ENCODE data around the gene AFF3. TPM values are rescaled to one million over a fixed set of nuclear protein-coding genes. Genes with fewer than 3 reads are reported as not detected.

Gene AFF3
- total RNA-seq, 1 experiment from 2014 or later: 0.22 TPM

DNA sequence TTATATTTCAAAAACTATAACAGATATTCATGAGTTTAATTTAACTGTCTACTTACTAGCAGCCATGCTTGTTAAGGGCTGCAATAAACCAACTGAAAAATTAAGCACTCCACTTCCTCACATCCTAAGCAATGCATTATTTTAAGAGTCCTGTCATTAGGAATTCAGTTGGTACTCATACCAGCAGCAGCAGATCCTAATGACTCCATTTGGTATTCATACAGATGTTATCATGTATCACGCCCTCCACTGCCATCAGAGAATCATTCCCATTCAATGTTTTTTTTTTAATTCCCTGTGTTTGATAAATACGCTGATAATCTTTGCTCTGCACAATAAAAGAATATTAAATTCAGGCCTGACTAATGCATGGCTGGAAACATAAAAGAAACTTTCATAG, 236.8 kb downstream of the AFF3 start:
- no peaks in the 10 kb centered on the region for H3K36me3 Mint-ChIP-seq (ENCODE audit: insufficient read depth in 1 of 3, low read depth in 3 of 3)
- Histone ChIP-seq H2BK20ac (ENCODE audit: low read depth, low read length, poor library complexity, severe bottlenecking) (no peak overlapping the region), H2BK15ac (ENCODE audit: low read depth, low read length) (no peak overlapping the region), H2AK5ac (ENCODE audit: insufficient read length, low read length) (no peak overlapping the region), H3T11ph (ENCODE audit: low read length) (no peak overlapping the region), H3K18ac (ENCODE audit: insufficient read length, low read depth, low read length) (no peak overlapping the region), H2AFZ (ENCODE audit: low read length) (no peak overlapping the region), H2BK5ac (ENCODE audit: insufficient read length, low read length) (no peak overlapping the region), H2BK120ac (ENCODE audit: low read depth, low read length, poor library complexity, severe bottlenecking) (no peak overlapping the region), H3K79me2 (ENCODE audit: insufficient read depth, low read length) (no peaks in the 10 kb centered on the region), H4K5ac (ENCODE audit: insufficient read length, low read depth, low read length) (no peak overlapping the region), H3K27me3 (ENCODE audit: insufficient read depth, low read length) (no peaks in the 10 kb centered on the region; the same call in 1 of the 2 replicates), H3K9ac (ENCODE audit: extremely low read depth, insufficient read length, low read length) (no peak overlapping the region), H3K27ac (ENCODE audit: insufficient read length, low read depth, low read length) (no peak overlapping the region), H3K4ac (ENCODE audit: low read depth, low read length) (no peak overlapping the region), H3K4me2 (ENCODE audit: insufficient read depth, insufficient read length, low read length) (no peak overlapping the region), H3K14ac (ENCODE audit: insufficient read depth, low read length) (no peak overlapping the region), H4K20me1 (ENCODE audit: control insufficient read depth, insufficient read depth, insufficient read length) (no peaks in the 10 kb centered on the region), H4K8ac (replicated peaks; ENCODE audit: insufficient read length, low read depth, low read length) (no peak overlapping the region), H3K9me3 (ENCODE audit: control insufficient read depth, low read depth, low read length) (no peaks in the 10 kb centered on the region), H2BK12ac (ENCODE audit: insufficient read length, low read depth, low read length) (no peak overlapping the region), H3K56ac (ENCODE audit: insufficient read length, low read depth, low read length) (no peak overlapping the region), H3K79me1 (ENCODE audit: insufficient read depth, low read depth, low read length, poor library complexity, severe bottlenecking) (no peaks in the 10 kb centered on the region), H3K23me2 (ENCODE audit: insufficient read length, low read depth, low read length, poor library complexity, severe bottlenecking) (no peaks in the 10 kb centered on the region), H4K91ac (ENCODE audit: insufficient read length, low read depth, low read length) (no peak overlapping the region), H3K4me1 (ENCODE audit: insufficient read depth, low read length) (no peaks in the 10 kb centered on the region), H3K23ac (ENCODE audit: insufficient read length, low read depth, low read length) (no peak overlapping the region)
- H3K27ac Mint-ChIP-seq: no peak overlapping the region
- no CpG with 5 or more reads among the region's 2 CpGs for WGBS (ENCODE audit: extremely low coverage, insufficient read length, low lambda C conversion rate)
- H3K27me3 Mint-ChIP-seq (ENCODE audit: low read depth): no peaks in the 10 kb centered on the region; the same call in 1 of the 2 replicates
- DNase-seq: no peak
- TF ChIP-seq, protein P1, sequence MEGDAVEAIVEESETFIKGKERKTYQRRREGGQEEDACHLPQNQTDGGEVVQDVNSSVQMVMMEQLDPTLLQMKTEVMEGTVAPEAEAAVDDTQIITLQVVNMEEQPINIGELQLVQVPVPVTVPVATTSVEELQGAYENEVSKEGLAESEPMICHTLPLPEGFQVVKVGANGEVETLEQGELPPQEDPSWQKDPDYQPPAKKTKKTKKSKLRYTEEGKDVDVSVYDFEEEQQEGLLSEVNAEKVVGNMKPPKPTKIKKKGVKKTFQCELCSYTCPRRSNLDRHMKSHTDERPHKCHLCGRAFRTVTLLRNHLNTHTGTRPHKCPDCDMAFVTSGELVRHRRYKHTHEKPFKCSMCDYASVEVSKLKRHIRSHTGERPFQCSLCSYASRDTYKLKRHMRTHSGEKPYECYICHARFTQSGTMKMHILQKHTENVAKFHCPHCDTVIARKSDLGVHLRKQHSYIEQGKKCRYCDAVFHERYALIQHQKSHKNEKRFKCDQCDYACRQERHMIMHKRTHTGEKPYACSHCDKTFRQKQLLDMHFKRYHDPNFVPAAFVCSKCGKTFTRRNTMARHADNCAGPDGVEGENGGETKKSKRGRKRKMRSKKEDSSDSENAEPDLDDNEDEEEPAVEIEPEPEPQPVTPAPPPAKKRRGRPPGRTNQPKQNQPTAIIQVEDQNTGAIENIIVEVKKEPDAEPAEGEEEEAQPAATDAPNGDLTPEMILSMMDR (conservative IDR thresholded peaks at IDR 0.05): no peak
- H3K4me3 Mint-ChIP-seq: no peak overlapping the region
- H3K9me3 Mint-ChIP-seq: no peaks in the 10 kb centered on the region
- peaks cover 0 to 8% of the 10 kb centered on the region in 2 experiments; a peak in 2 of 4 replicates for H3K4me1 Mint-ChIP-seq
